Kidney tubule cell (primary cell): Measurements from ENCODE around the gene CNPY3.

Experiments
- DNase-seq: peaks from one replicate; pipeline ENCODE4 v3.0.0-alpha.2; 2018; ENCODE audit warnings: low spot score

CNPY3 gene

GRCh38 chr6:42960243-42961019, 31.2 kb downstream of the CNPY3 start, which contains the start of gene GNMT:
Gene GNMT, plus strand, starts transcription at chr6:42960754. Its CDS starts 14 bp downstream, at chr6:42960768.
- DNase-seq: peak; percentile 62

GRCh38 chr6:42961020-42961470, 31.8 kb downstream of the CNPY3 start:
- DNase-seq: no peak

- DNase-seq: no peak
These were observed 32.8 kb downstream of the CNPY3 start for GRCh38 chr6:42962096-42962495.

- no peak for DNase-seq
These were observed 33.4 kb downstream of the CNPY3 start for GRCh38 chr6:42962502-42963178.

- no peak for DNase-seq
These were observed 34.0 kb downstream of the CNPY3 start for GRCh38 chr6:42963179-42963854.

- DNase-seq: peak; percentile 30
These were observed 34.8 kb downstream of the CNPY3 start for GRCh38 chr6:42963855-42964605.

- DNase-seq: no peak
These were observed 37.3 kb downstream of the CNPY3 start for GRCh38 chr6:42966571-42966970.

- no peak for DNase-seq
These were observed 37.9 kb downstream of the CNPY3 start for GRCh38 chr6:42967228-42967627.

- DNase-seq: no peak
These were observed 38.9 kb downstream of the CNPY3 start for GRCh38 chr6:42968126-42968701.

GRCh38 chr6:42968783-42969182, 39.5 kb downstream of the CNPY3 start:
- DNase-seq: no peak

GRCh38 chr6:42969431-42969830, 40.2 kb downstream of the CNPY3 start:
- DNase-seq: no peak

GRCh38 chr6:42969934-42970333, 40.7 kb downstream of the CNPY3 start:
- DNase-seq: no peak

- peak; percentile 57 for DNase-seq
These were observed 41.8 kb downstream of the CNPY3 start for GRCh38 chr6:42970871-42971612.

GRCh38 chr6:42971746-42972327, 42.6 kb downstream of the CNPY3 start:
- no peak for DNase-seq

GRCh38 chr6:42973926-42974325, 44.6 kb downstream of the CNPY3 start:
- no peak for DNase-seq

GRCh38 chr6:42974919-42975505, 45.7 kb downstream of the CNPY3 start:
- no peak for DNase-seq

- peak; percentile 42 for DNase-seq
These were observed 49.2 kb downstream of the CNPY3 start for GRCh38 chr6:42978487-42978838.

- peak; percentile 87 for DNase-seq
These were observed 49.7 kb downstream of the CNPY3 start, which contains the start of gene PEX6 for GRCh38 chr6:42978839-42979522. Gene PEX6, minus strand, starts transcription at chr6:42979181. Its CDS starts 31 bp downstream, at chr6:42979150.

- peak; percentile 50 for DNase-seq
These were observed 50.4 kb downstream of the CNPY3 start for GRCh38 chr6:42979523-42980177.
